MCF 10A (cell line): ENCODE measurements around the gene ADAMTS3. TPM values are rescaled to one million over a fixed set of nuclear protein-coding genes. Genes with fewer than 3 reads are reported as not detected.

ENCODE experiments used
- BruUV-seq: library from RNA; stranded (reverse); fragments of 400-500 nt; replicated peaks from 2 replicates; lab custom pipeline; 2021; lab: Mats Ljungman, UMichigan
- CTCF ChIA-PET: fragments of 300-600 bp; sonication (Branson Sonifier 250); formaldehyde crosslinking; extraction: SDS; loops from one replicate; lab custom pipeline; 2021; ENCODE audit warnings: antibody characterized with exemption, inconsistent platforms; lab: Yijun Ruan, JAX
- POLR2A ChIA-PET: fragments of 300-600, 350-650 bp; sonication (Branson Sonifier 250); formaldehyde crosslinking; extraction: SDS; loops from one replicate; lab custom pipeline; 2020; ENCODE audit warnings: antibody characterized with exemption, inconsistent platforms; lab: Yijun Ruan, JAX
- DNase-seq: peaks from one replicate; pipeline ENCODE4 v3.0.0-alpha.2; 2018; ENCODE audit not compliant: unreplicated experiment
- H3K27ac Mint-ChIP-seq: one replicate; pipeline ENCODE4 v1.8.0; 2022; ENCODE audit warnings: mild to moderate bottlenecking, low read depth, mixed read lengths; ENCODE audit not compliant: unreplicated experiment
- H3K27me3 Mint-ChIP-seq: one replicate; pipeline ENCODE4 v1.8.0; 2022; ENCODE audit warnings: mixed read lengths; ENCODE audit not compliant: insufficient read depth, unreplicated experiment
- H3K36me3 Mint-ChIP-seq: one replicate; pipeline ENCODE4 v1.8.0; 2022; ENCODE audit warnings: mild to moderate bottlenecking, moderate library complexity, mixed read lengths; ENCODE audit not compliant: insufficient read depth, unreplicated experiment
- H3K4me1 Mint-ChIP-seq: one replicate; pipeline ENCODE4 v1.8.0; 2022; ENCODE audit warnings: mixed read lengths; ENCODE audit not compliant: insufficient read depth, unreplicated experiment
- H3K4me3 Mint-ChIP-seq: one replicate; pipeline ENCODE4 v1.8.0; 2022; ENCODE audit warnings: mild to moderate bottlenecking, moderate library complexity, mixed read lengths; ENCODE audit not compliant: unreplicated experiment
- H3K9me3 Mint-ChIP-seq: one replicate; pipeline ENCODE4 v1.8.0; 2022; ENCODE audit warnings: mixed read lengths; ENCODE audit not compliant: unreplicated experiment
- CTCF ChIP-seq: fragments of 200-600 bp; IDR thresholded peaks from one replicate; pipeline ENCODE4 v1.8.0; 2022; ENCODE audit warnings: antibody characterized with exemption, mild to moderate bottlenecking; ENCODE audit not compliant: unreplicated experiment
- intact Hi-C: fragments of 100-400 bp; cut with micrococcal nuclease; formaldehyde crosslinking; loops from 2 replicates; pipeline ENCODE4 v1.14.1; 2022
- total RNA-seq: library from RNA; stranded (reverse); gene quantifications from 2 replicates; pipeline ENCODE4 v1.2.3, GENCODE V29; 2022

ADAMTS3 gene
- total RNA-seq, 1 experiment from 2014 or later: 0.58 TPM

GRCh38 chr4:72351521-72351920 lies 217.5 kb downstream of the ADAMTS3 start:
- no TSS peak for BruUV-seq
- ChIA-PET POLR2A (interaction anchor here (0.6 to 1.4 kb wide), 5 partner anchors 16 to 40 kb away, joined by 3 to 5 read pairs (median 4); no protein-coding TSS in a partner anchor), CTCF (interaction anchor here (0.5 to 1.9 kb wide), 5 partner anchors 25 to 1125 kb away, joined by 3 to 13 read pairs (median 3); no protein-coding TSS in a partner anchor)
- intact Hi-C loops: no loop called here
- DNase-seq: no peak
- H3K9me3 Mint-ChIP-seq: no peaks in the 10 kb centered on the region
- peaks cover 21% of the 10 kb centered on the region for H3K4me1 Mint-ChIP-seq
- H3K27me3 Mint-ChIP-seq: no peaks in the 10 kb centered on the region
- peaks cover 6% of the 10 kb centered on the region for H3K36me3 Mint-ChIP-seq
- H3K4me3 Mint-ChIP-seq: no peak overlapping the region
- H3K27ac Mint-ChIP-seq: no peak overlapping the region
- TF ChIP-seq CTCF: no peak

GRCh38 chr4:72348701-72349100 lies 220.3 kb downstream of the ADAMTS3 start:
- no peak overlapping the region for H3K4me3 Mint-ChIP-seq
- no TSS peak for BruUV-seq
- no peak for TF ChIP-seq CTCF
- no peak for DNase-seq
- H3K4me1 Mint-ChIP-seq: peaks cover 13% of the 10 kb centered on the region
- intact Hi-C loops: no loop called here
- CTCF ChIA-PET: interaction anchor here (0.6 to 1.5 kb wide), 2 partner anchors 48 to 121 kb away, joined by 3 read pairs; no protein-coding TSS in a partner anchor
- H3K36me3 Mint-ChIP-seq: no peaks in the 10 kb centered on the region
- H3K27ac Mint-ChIP-seq: no peak overlapping the region
- H3K27me3 Mint-ChIP-seq: no peaks in the 10 kb centered on the region
- POLR2A ChIA-PET: interaction anchor here (0.7 kb wide), 1 partner anchor 910 kb away, joined by 3 read pairs; no protein-coding TSS in a partner anchor
- no peaks in the 10 kb centered on the region for H3K9me3 Mint-ChIP-seq

- no peaks in the 10 kb centered on the region for H3K9me3 Mint-ChIP-seq
- no peak overlapping the region for H3K27ac Mint-ChIP-seq
- DNase-seq: no peak
- H3K4me3 Mint-ChIP-seq: no peak overlapping the region
- no TSS peak for BruUV-seq
- intact Hi-C loops: no loop called here
- no peaks in the 10 kb centered on the region for H3K4me1 Mint-ChIP-seq
- CTCF ChIA-PET: no interaction called here
- no peak for TF ChIP-seq CTCF
- POLR2A ChIA-PET: no interaction called here
- no peaks in the 10 kb centered on the region for H3K27me3 Mint-ChIP-seq
- H3K36me3 Mint-ChIP-seq: no peaks in the 10 kb centered on the region
Measured at GRCh38 chr4:72344418-72344817, 224.6 kb downstream of the ADAMTS3 start.

GRCh38 chr4:72341432-72341820 lies 227.6 kb downstream of the ADAMTS3 start:
- Mint-ChIP-seq H3K27me3 (no peaks in the 10 kb centered on the region), H3K36me3 (no peaks in the 10 kb centered on the region), H3K4me3 (no peak overlapping the region), H3K9me3 (no peaks in the 10 kb centered on the region), H3K4me1 (no peaks in the 10 kb centered on the region), H3K27ac (no peak overlapping the region)
- POLR2A ChIA-PET: interaction anchor here (1.5 to 2.0 kb wide), 2 partner anchors 14 to 23 kb away, joined by 5 to 6 read pairs; no protein-coding TSS in a partner anchor
- TF ChIP-seq CTCF: no peak
- intact Hi-C loops: no loop called here
- no TSS peak for BruUV-seq
- CTCF ChIA-PET: interaction anchor here (1.0 to 1.6 kb wide), 5 partner anchors 9 to 130 kb away, joined by 3 to 6 read pairs (median 4); no protein-coding TSS in a partner anchor
- DNase-seq: no peak
